Liver (tissue), 9 donors: ENCODE measurements around the gene PDCD10. TPM values are rescaled to one million over a fixed set of nuclear protein-coding genes. Genes with fewer than 3 reads are reported as not detected.

ENCODE experiments used
- DNase-seq: peaks from one replicate; pipeline ENCODE4 v3.0.0-alpha.2; 2017; ENCODE audit warnings: low spot score
- H3K27ac ChIP-seq, 2 donors: one replicate each; pipeline ENCODE4 v1.7.0; 2013; ENCODE audit warnings: inconsistent platforms in 2 of 2, low read length in 2 of 2, control low read depth in 1 of 2, low read depth in 1 of 2, mild to moderate bottlenecking in 1 of 2
- H3K27me3 ChIP-seq, 4 donors: one replicate each; pipeline versions ENCODE4 v1.6.1 to v1.7.0; 2013; ENCODE audit warnings: low read length in 3 of 4, inconsistent platforms in 1 of 4, mild to moderate bottlenecking in 1 of 4, moderate library complexity in 1 of 4; ENCODE audit not compliant: control insufficient read depth in 4 of 4, insufficient read depth in 4 of 4
- H3K36me3 ChIP-seq, 4 donors: one replicate each; pipeline versions ENCODE4 v1.6.1 to v1.7.0; 2013; ENCODE audit warnings: low read length in 3 of 4, mild to moderate bottlenecking in 3 of 4, low read depth in 1 of 4, moderate library complexity in 1 of 4; ENCODE audit not compliant: control insufficient read depth in 4 of 4, insufficient read depth in 3 of 4
- H3K4me1 ChIP-seq, 4 donors: one replicate each; pipeline versions ENCODE4 v1.6.1 to v1.7.0; 2013; ENCODE audit warnings: low read length in 3 of 4, mild to moderate bottlenecking in 3 of 4, moderate library complexity in 1 of 4; ENCODE audit not compliant: control insufficient read depth in 4 of 4, insufficient read depth in 4 of 4
- H3K4me3 ChIP-seq, 3 donors: one replicate each; pipeline versions ENCODE4 v1.6.1 to v1.7.0; 2013; ENCODE audit warnings: low read length in 3 of 3, control low read depth in 1 of 3, low read depth in 1 of 3, mild to moderate bottlenecking in 1 of 3
- H3K9ac ChIP-seq, 2 donors: one replicate each; pipeline ENCODE4 v1.7.0; 2013; ENCODE audit warnings: low read length in 2 of 2, mild to moderate bottlenecking in 2 of 2, moderate library complexity in 2 of 2, control low read depth in 1 of 2, low read depth in 1 of 2
- H3K9me3 ChIP-seq, 4 donors: one replicate each; pipeline versions ENCODE4 v1.6.1 to v1.7.0; 2013; ENCODE audit warnings: low read length in 3 of 4; ENCODE audit not compliant: control insufficient read depth in 4 of 4
- CTCF ChIP-seq: fragments of 150-350 bp; IDR thresholded peaks from 2 replicates; pipeline ENCODE4 v1.5.1; 2017; ENCODE audit warnings: improper control_type of control experiment, low read depth, low read length; ENCODE audit not compliant: missing input control
- EGR1 ChIP-seq, 2 donors: IDR thresholded peaks; 2 replicates each; pipeline ENCODE4 v1.6.1; 2016 to 2018; ENCODE audit warnings: antibody characterized with exemption in 2 of 2, low read depth in 2 of 2
- FOXA1 ChIP-seq: IDR thresholded peaks from 2 replicates; pipeline ENCODE4 v1.6.1; 2016; ENCODE audit warnings: antibody characterized with exemption
- FOXA2 ChIP-seq: IDR thresholded peaks from 2 replicates; pipeline ENCODE4 v1.6.1; 2016; ENCODE audit warnings: antibody characterized with exemption
- GABPA ChIP-seq, 2 donors: IDR thresholded peaks in 1 of 2; conservative IDR thresholded peaks in 1 of 2; 2 replicates each; pipeline ENCODE4 v1.6.1; 2016; ENCODE audit warnings: antibody characterized with exemption in 2 of 2, mild to moderate bottlenecking in 1 of 2, moderate library complexity in 1 of 2
- HNF4A ChIP-seq, 2 donors: conservative IDR thresholded peaks; 2 replicates each; pipeline ENCODE4 v1.6.1; 2016; ENCODE audit warnings: antibody characterized with exemption in 2 of 2, mild to moderate bottlenecking in 2 of 2
- HNF4G ChIP-seq: IDR thresholded peaks from 2 replicates; pipeline ENCODE4 v1.6.1; 2016; ENCODE audit warnings: antibody characterized with exemption
- JUND ChIP-seq, 2 donors: IDR thresholded peaks; 2 replicates each; pipeline ENCODE4 v1.6.1; 2016; ENCODE audit warnings: antibody characterized with exemption in 2 of 2
- MAX ChIP-seq: IDR thresholded peaks from 2 replicates; pipeline ENCODE4 v1.6.1; 2016; ENCODE audit warnings: antibody characterized with exemption
- NR2F2 ChIP-seq: IDR thresholded peaks from 2 replicates; pipeline ENCODE4 v1.6.1; 2016; ENCODE audit warnings: antibody characterized with exemption
- RAD21 ChIP-seq, 2 donors: IDR thresholded peaks; 2 replicates each; pipeline ENCODE4 v1.6.1; 2016; ENCODE audit warnings: antibody characterized with exemption in 2 of 2, mild to moderate bottlenecking in 2 of 2
- RXRA ChIP-seq, 2 donors: IDR thresholded peaks; 2 replicates each; pipeline ENCODE4 v1.6.1; 2017 to 2018; ENCODE audit warnings: antibody characterized with exemption in 2 of 2, mild to moderate bottlenecking in 1 of 2
- SP1 ChIP-seq: IDR thresholded peaks from 2 replicates; pipeline ENCODE4 v1.6.1; 2018; ENCODE audit warnings: antibody characterized with exemption, mild to moderate bottlenecking
- TAF1 ChIP-seq: conservative IDR thresholded peaks from 2 replicates; pipeline ENCODE4 v1.6.1; 2016; ENCODE audit warnings: antibody characterized with exemption, mild to moderate bottlenecking
- YY1 ChIP-seq: IDR thresholded peaks from 2 replicates; pipeline ENCODE4 v1.6.1; 2016; ENCODE audit warnings: antibody characterized with exemption, mild to moderate bottlenecking
- ZBTB33 ChIP-seq: IDR thresholded peaks from 2 replicates; pipeline ENCODE4 v1.6.1; 2016; ENCODE audit warnings: antibody characterized with exemption
- WGBS: extraction: QIAGEN DNeasy Blood & Tissue Kit; methylation state at CpG from one replicate; pipeline ENCODE4 v1.1.7; 2013; 5-methylcytosine and 5-hydroxymethylcytosine counted together
- polyA plus RNA-seq, 2 donors: library from polyadenylated mRNA; stranded (reverse) in 1 of 2; unstranded in 1 of 2; fragments of 200-250 nt in 1 of 2; fragments of >200 nt in 1 of 2; fragmentation: Nextera tagmentation in 1 of 2; extraction: Ambion mirVana in 1 of 2; gene quantifications; one replicate each; pipeline versions ENCODE4 v1.2.1 to v1.2.3, GENCODE V29; 2013 to 2015
- total RNA-seq, 2 donors: library from RNA; depleted of rRNA; stranded (reverse); fragments of >200 nt; gene quantifications; one replicate each; pipeline ENCODE4 v1.2.3, GENCODE V29; 2014
- TF ChIP-seq, protein P1 (sequence below): IDR thresholded peaks from 2 replicates; pipeline ENCODE4 v1.6.1; 2016; ENCODE audit warnings: antibody characterized with exemption, mild to moderate bottlenecking
- TF ChIP-seq, protein P2 (sequence below): IDR thresholded peaks from 2 replicates; pipeline ENCODE4 v1.6.1; 2016; ENCODE audit warnings: antibody characterized with exemption
- donor health status: healthy.
- donor health status: healthy.
- donor health status: healthy.
- donor health status: healthy.
- donor health status: healthy.

Gene PDCD10
- total and polyA plus RNA-seq, 4 donors: 17.5 to 84.0 (median 22.5) TPM

GRCh38 chr3:167714871-167715270 lies 19.8 kb downstream of the PDCD10 start:
- TF ChIP-seq, protein P1, sequence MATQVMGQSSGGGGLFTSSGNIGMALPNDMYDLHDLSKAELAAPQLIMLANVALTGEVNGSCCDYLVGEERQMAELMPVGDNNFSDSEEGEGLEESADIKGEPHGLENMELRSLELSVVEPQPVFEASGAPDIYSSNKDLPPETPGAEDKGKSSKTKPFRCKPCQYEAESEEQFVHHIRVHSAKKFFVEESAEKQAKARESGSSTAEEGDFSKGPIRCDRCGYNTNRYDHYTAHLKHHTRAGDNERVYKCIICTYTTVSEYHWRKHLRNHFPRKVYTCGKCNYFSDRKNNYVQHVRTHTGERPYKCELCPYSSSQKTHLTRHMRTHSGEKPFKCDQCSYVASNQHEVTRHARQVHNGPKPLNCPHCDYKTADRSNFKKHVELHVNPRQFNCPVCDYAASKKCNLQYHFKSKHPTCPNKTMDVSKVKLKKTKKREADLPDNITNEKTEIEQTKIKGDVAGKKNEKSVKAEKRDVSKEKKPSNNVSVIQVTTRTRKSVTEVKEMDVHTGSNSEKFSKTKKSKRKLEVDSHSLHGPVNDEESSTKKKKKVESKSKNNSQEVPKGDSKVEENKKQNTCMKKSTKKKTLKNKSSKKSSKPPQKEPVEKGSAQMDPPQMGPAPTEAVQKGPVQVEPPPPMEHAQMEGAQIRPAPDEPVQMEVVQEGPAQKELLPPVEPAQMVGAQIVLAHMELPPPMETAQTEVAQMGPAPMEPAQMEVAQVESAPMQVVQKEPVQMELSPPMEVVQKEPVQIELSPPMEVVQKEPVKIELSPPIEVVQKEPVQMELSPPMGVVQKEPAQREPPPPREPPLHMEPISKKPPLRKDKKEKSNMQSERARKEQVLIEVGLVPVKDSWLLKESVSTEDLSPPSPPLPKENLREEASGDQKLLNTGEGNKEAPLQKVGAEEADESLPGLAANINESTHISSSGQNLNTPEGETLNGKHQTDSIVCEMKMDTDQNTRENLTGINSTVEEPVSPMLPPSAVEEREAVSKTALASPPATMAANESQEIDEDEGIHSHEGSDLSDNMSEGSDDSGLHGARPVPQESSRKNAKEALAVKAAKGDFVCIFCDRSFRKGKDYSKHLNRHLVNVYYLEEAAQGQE: no peak
- TF ChIP-seq ZBTB33: no peak
- no peak for TF ChIP-seq MAX
- TF ChIP-seq CTCF: no peak
- no peak for TF ChIP-seq HNF4A (conservative IDR thresholded peaks at IDR 0.05)
- no peak for TF ChIP-seq SP1
- TF ChIP-seq RAD21 (IDR thresholded peaks at IDR 0.05): no peak
- TF ChIP-seq NR2F2: no peak
- no peak for TF ChIP-seq EGR1 (IDR thresholded peaks at IDR 0.05; ENCODE audit: low read depth in 2 of 2)
- TF ChIP-seq, protein P2, sequence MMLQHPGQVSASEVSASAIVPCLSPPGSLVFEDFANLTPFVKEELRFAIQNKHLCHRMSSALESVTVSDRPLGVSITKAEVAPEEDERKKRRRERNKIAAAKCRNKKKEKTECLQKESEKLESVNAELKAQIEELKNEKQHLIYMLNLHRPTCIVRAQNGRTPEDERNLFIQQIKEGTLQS: no peak
- TF ChIP-seq TAF1: no peak
- no peak for TF ChIP-seq GABPA (IDR thresholded peaks at IDR 0.05 in 1 of 2, conservative IDR thresholded peaks at IDR 0.05 in 1 of 2)
- no peak for TF ChIP-seq RXRA (IDR thresholded peaks at IDR 0.05)
- no peak for TF ChIP-seq FOXA2
- TF ChIP-seq JUND (IDR thresholded peaks at IDR 0.05): no peak
- TF ChIP-seq YY1: no peak
- WGBS: 99% methylated on average over 1 of the region's 1 CpG
- peaks cover 8 to 19% (median 14%) of the 10 kb centered on the region in 4 donors for H3K36me3 ChIP-seq

DNA sequence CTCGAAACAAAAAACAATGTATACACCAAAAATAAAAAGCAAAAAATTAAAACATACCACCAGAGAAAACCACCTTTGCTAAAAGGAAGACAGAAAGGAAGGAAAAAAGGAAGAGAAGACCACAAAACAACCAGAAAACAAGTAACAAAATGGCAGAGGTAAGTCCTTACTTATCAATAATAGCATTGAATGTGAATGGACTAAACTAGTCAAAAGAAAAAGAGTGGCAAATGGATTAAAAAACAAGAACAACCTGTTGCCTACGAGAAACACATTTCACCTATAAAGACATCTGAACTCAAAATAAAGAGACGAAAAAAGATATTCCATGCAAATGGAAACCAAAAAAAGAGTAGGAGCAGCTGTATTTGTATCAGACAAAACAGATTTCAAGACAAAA lies 22.2 kb downstream of the PDCD10 start:
- DNase-seq: no peak
- Histone ChIP-seq H3K27me3 (no peaks in the 10 kb centered on the region), H3K4me1 (peaks cover 0 to 4% (median 1%) of the 10 kb centered on the region in 4 donors), H3K4me3 (no peak overlapping the region), H3K36me3 (peaks cover 2 to 16% (median 12%) of the 10 kb centered on the region in 4 donors), H3K27ac (no peak overlapping the region), H3K9me3 (no peaks in the 10 kb centered on the region), H3K9ac (no peak overlapping the region)
- TF ChIP-seq TAF1 (no peak), FOXA1 (no peak), SP1 (no peak), YY1 (no peak), RXRA (IDR thresholded peaks at IDR 0.05) (no peak), ZBTB33 (no peak), HNF4G (no peak), CTCF (no peak), RAD21 (IDR thresholded peaks at IDR 0.05) (no peak)
- TF ChIP-seq, protein P2: no peak
- WGBS: 97% methylated on average over 3 of the region's 3 CpGs

More at GRCh38 chr3:167714871-167715270, 19.8 kb downstream of the PDCD10 start:
- Histone ChIP-seq H3K27ac (no peak overlapping the region), H3K9me3 (no peaks in the 10 kb centered on the region), H3K4me1 (peaks cover 0 to 4% (median 2%) of the 10 kb centered on the region in 4 donors), H3K4me3 (no peak overlapping the region), H3K9ac (no peak overlapping the region), H3K27me3 (no peaks in the 10 kb centered on the region)
- DNase-seq: no peak
